Endothelial cell of hepatic sinusoid (primary cell): ENCODE measurements around the gene IGF2BP2.
"Not testable (repeated sequence)": the region's sequence is repeated elsewhere in the genome, so short reads cannot be mapped to it uniquely, and the experiment has no call there.

Experiments used
- in situ Hi-C: cut with HindIII; loops from 2 replicates; pipeline ENCODE4 v1.10.0; 2017; ENCODE audit warnings: low sequenced_read_pairs

Gene IGF2BP2

DNA sequence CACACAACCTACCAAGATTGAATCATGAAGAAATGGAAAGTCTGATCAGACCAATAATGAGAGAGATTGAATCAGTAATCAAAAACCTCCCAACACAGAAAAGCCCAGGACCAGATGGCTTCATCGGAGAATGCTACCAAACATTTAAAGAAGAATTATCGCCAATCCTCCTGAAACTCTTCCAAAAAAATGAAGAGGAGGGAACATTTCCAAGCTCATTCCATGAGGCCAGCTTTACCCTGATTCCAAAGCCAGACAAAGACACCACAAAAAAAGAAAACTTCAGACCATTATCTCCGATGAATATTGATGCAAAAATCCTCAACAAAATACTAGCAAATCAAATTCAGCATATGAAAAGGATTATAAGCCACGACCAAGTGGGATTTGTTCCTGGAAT is 144.6 kb downstream of the IGF2BP2 start:
- in situ Hi-C loops, result no loop called here

DNA sequence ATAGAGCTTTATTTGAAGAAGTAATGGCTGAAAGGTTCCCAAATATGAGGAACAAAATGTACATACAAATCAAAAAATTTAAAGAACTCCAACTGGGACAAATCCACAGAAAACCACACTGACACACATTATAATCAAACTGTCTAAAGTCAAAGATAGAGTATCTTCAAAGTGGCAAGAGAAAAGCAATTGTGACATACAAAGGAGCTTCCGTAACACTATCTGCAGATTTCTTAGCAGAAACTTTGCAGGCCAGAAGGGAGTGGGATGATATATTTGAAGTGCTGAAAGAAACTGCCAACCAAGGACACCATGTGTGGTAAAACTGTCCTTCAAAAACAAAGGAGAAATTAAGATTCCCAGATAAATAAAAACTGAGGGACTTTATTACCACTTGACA is 146.8 kb downstream of the IGF2BP2 start:
- in situ Hi-C loops, result no loop called here

DNA sequence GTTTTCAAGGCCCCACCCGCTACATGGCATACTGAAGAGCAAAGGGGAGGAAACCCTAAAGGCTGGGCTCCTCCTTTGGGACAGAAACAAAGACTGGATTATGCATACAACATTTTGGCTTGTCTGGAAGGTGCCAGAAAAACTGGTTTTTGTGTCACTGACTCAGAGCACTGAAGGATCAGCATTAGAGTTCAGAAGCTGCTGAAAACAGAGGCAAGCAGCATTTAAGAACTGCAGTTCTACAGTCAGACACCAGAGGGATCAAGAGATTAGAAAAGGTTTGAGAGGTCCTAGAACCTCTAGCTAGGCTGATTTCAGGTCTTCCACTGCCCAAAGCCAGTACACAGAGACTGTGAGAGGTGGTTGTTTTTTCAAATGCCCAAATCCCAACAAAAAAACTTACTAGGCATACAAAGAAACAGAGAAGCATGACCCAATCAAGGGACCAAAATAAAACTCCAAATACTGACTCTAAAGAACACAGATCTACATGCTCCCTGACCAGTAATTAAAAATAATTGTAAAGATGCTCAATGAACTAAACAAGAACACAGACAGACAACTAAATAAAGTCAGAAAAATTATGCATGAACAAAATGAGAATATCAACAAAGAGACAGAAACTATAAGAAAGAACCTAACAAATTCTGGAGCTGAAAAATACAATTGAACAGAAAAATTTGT is 147.6 kb downstream of the IGF2BP2 start:
- in situ Hi-C loops, result no loop called here

DNA sequence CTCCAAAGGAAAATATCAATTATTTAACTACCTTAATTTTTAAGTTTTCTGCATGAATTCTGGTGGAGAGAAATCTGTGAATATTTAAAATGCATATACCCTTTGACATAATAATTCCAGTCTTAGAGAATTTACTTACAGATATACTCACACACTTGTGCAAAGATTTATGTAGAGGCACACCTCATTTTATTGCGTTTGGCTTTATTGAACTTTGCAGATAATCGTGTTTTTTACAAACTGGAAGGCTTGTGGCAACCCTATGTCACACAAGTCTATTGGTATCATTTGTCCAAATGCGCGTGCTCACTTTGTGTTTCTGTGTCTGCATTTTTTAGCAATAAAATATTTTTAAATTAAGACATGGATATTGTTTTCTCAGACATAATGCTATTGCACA is 157.3 kb downstream of the IGF2BP2 start:
- in situ Hi-C loops, result no loop called here

DNA sequence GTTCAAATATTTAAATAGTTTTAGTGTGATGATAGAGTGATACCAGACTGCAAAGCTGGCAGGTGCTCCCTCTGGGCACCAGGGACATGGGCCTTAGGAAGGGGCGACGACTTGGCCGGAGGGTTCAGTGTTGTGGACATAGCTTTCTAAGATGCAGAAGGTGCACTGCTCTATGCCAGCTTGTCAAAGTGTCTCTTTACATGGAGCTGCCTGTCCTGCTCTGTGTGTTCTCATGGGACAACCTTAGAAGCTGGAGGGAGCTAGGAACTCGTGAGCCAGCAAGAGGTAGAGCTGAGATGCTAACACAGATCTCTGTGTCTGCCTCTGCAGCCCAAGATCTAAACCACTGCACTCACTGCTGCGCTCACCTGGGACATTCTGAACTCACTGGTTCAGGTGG is 160.9 kb downstream of the IGF2BP2 start:
- in situ Hi-C loops, result no loop called here

DNA sequence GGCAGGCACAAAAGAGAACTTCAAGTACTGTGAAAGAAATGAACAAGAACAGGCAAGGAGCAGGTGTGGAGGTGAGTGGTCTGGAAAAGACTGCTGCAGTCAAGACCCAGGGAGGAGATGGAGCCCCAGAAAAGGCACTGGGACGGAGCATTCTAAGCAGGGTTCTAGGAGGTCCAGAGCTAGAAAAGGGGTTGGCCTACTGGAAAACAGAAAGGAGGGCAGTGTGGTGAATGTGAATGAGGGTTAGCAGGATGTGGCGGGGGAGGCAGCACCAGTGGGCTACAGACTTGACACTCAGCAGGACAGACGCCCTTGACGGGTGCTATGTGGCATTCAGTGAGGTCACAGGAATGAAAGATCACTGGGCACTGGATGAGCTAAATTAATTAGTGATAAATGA is 163.1 kb downstream of the IGF2BP2 start:
- in situ Hi-C loops, result no loop called here

DNA sequence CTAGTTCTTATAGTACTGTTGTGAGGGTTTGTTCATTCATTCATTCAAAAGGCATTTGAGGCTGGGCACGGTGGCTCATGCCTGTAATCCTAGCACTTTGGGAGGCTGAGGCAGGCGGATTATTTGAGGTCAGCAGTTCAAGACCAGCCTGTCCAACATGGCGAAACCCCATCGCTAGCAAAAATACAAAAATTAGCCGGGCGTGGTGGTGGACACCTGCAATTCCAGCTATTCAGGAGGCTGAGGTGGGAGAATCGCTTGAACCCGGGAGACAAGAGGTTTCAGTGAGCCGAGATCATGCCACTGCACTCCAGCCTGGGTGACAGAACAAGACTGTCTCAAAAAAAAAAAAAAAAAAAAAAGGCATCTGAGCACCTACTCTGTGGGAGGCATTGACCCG is 163.5 kb downstream of the IGF2BP2 start:
- in situ Hi-C loops, result not testable (repeated sequence)

DNA sequence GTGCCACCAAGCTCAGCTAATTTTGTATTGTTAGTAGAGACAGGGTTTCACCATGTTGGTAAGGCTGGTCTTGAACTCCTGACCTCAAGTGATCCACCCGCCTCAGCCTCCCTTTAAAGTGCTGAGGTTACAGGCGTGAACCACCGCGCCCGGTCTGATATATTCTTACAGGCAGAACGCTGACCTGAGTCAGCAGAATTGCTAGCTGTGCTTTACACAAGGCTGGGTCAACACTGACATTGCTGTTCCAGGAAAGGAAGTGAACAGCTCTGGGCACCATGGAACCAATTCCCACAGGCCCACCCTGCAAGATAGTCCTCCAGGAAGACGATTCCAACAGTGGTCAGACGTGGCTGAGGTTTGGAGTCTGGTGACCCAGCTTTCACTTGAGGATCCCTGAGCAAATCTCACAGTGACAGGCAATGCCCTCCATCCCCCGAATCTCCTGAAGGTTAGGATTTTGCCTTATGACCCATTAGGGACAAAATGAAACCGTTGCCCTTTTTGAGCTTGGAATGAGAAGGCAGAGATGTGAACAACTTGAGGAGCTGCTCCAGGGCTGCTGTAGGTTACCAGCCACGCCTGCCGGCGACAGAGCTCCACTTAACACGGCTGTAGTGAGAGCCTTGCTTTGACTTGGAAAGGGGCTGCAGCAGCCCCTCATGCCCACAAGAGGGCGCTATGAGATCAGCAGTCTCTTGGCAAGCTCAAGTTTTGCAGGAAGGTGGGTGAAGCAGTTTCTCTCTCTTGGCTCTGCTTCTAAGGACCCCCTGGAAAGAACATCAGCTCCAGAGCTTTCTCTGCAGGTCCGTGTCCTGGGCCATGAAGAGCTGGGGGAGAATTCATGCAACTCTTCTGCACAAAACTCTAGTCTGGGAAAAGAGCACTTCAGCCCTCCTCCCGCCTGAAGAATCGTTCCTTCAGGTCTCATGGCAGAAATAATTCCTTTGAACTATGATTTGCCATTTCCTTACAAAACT is 164.6 kb downstream of the IGF2BP2 start:
- in situ Hi-C loops, result no loop called here

DNA sequence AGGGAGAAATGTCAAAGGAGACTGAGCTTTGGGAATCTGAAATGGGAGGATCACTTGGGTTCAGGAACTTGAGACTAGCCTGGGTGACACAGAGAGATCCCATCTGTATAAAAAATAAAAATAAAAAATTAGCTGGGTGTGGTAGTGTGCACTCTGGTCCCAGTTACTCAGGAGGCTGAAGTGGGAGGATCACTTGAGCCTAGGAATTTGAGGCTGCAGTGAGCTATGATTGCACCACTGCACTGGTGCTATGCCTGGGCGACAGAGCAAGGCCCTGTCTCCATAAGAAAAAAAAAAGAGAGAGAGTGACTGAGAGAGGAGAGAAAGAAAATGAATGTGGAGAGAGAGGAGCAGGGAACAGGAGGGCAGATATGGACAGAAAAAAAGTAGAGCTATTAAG is 165.9 kb downstream of the IGF2BP2 start:
- in situ Hi-C loops, result no loop called here

DNA sequence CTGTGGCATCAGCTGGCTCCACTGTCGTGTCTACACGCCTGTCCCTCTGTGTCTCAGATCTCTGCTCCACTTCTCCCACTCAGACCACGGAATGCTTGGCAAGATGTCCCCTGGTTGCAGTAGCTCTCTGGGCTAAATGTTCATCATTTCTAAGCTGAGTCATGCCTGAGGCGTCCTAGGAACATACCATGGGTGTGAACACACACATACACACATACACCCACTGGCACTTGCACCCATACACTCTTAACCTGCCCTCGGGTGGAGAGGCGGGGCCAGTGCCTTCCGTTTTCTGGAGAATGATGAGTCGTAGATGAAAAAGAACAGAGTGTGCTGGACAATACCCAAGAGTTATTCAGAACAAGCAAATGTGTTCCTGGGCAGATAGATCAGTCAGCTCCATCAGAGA is 166.3 kb downstream of the IGF2BP2 start:
- in situ Hi-C loops, result no loop called here

DNA sequence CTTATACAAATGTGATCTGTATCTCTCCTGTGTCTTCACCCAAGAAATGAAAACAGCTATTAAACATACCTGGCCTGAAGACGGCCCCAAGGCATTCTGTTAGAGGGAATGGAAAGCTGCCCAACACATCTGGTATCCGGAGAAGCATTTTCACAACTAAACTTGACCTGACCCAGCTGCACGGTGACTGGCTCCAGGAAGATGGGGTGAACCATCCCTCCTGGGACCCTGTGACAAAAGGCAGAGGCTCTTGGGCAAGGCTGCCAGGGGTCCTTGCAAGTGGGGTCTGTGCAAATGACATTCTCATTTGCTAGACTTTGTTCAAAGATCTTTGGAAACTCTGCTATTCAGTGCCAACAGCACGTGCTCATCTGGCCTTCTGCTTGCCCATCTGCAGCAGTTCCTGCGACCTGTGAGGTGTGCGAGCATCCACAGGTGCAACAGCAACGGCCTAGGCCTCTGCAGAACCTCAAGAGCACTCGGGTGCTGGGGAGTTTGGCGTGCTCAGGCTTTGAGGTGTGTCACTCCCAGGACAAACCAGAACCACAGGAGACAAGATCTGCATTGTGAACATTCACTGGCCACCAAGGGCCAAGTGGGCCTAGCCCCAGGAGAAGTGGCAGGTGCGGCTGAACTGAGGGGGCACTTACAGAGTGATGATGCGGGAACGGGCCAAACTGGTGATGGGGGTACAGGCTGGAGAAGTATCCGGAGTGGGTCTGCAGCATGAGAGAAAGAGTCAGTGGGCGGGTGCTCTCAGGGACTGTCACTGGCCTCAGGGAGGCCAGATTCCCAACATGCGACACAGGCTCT is 166.9 kb downstream of the IGF2BP2 start:
- in situ Hi-C loops, result no loop called here

DNA sequence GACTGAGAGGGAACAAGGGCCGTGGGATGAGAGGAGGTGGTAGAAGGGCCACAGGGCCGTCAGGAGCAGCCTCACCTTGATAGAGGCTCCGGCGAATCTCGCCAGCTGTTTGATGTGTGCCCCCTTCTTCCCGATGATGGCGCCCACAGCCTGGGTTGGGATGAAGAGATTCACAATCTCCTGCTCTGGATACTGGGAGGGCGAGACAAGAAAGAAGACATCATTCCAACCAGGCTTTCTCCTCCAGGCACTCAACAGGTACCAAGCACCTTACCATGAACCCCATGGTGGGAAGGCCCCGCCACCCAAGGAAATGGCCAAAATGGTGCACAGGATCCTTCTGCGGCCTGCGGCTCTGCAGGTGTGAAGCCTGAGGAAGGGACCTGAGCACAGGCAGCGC is 167.6 kb downstream of the IGF2BP2 start:
- in situ Hi-C loops, result no loop called here

DNA sequence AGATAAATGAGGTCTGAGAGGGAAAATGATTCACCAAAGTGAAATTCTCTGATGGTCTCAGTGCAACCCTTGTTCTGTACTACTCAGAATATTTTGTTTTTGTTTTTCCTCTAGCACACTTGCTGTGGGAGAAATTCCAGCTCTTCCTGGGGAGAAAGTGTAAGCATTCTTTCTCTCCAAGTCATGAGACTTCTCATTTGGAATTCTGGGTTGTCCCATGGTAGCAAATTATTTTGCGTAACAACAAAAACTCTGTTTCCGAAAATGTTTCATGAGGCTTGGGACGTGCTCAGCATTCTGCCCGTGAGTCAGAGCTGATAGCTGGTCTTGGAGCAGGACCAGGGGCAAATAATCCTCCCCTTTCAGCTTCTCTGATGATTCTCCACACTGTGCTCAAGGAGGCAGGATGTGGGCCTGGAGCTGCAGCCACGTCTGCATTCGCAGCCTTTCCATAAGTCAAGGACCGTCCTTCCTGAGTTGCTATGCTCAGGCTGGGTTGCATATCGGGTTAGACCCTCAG is 168.5 kb downstream of the IGF2BP2 start:
- in situ Hi-C loops, result no loop called here

DNA sequence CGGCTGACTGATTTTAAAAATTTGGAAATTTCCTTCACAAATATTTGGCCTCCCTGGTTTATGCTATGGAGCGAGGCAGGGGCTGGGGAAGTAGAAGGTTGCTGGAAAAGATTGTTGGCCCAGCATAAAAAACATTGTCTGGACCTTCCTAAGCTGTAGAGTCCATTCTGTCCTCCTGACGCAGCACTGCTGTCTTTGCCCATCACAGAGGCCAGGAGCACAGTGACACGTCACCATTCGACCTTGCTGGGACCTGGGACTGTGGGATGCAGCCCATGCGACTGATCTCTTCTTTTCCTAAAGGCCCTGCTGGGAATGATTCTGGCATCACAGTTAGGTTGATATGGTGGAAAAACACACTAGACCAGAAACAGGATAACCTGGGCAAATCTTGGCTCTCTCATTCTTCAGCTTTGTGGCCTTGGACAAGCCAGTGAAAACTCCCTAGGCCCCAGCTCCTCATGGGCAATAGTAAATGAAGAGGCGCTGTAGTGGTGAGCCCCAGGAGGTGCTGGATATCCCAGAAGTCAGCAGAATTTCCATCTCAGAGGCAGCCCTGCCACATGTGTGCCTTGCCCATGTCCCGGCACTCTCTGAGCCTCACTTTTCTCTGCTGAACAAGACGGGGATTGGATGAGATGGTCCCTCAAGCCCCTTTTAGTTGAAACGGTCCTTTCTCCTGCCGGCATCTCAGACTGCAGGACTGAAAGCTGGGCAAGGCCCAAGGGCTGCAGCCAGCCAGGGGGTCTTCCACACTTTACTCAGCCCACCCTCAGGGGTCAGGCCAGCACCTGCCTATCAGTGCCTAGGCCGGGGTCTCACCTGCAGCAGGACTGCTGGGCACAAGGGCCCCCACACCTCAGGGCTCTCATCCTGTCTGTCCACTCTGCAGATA is 169.2 kb downstream of the IGF2BP2 start:
- in situ Hi-C loops, result no loop called here

DNA sequence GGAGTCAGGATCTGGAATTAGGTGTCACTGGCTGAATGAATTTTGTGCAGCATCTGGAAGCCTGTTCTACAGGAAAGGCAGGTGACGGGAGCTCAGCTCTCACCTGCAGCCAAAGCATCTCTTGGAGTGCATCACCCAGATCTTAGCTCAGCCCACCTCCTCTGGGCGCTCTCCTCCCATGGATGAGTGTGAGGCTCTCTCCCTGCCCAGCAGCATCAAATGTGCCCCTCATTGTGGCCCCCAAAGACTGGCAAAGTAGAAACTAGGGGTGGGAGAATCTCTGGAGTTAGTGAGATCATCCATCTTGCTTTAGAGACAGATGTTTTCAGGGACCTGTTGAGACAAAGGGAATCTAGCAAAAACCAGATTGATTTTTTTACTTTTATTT is 170.1 kb downstream of the IGF2BP2 start:
- in situ Hi-C loops, result no loop called here

DNA sequence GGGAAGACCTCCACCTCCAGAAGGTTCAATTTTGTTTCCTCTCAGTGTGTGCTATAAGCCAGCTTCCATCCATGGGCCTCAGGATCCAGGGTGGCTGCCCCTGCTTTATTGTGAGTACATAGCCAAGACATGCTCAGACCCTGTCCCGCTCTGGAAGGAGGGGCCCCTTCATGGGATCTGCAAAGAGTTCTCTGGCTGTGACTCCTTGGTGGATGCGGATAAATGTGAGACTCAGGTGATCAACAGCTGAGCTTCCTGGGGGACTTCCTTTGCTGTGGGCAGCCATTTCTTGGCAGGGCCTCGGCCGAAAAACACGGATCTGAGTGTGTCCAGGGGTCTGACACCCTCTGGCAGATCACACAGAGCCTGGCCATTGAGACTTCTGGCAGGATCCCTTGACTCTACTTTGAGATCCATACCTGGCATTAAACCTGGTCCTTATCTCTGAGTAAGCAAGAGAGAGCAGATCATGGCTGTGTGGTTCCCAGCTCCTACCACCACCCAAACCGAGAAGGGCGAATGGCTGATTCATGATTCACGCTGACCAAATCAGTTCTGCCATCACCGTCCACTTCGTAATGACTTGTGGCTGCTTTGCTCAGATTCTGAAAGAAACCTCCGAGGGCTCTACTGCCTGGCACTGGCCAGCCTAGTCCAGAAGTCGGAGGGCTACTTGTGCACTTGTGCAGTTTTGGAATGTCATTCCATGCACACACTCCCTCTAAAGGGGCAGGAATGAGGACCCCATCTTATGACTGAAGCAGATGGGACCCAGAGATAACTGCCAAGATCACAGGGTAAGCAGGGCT is 170.7 kb downstream of the IGF2BP2 start:
- in situ Hi-C loops, result no loop called here

DNA sequence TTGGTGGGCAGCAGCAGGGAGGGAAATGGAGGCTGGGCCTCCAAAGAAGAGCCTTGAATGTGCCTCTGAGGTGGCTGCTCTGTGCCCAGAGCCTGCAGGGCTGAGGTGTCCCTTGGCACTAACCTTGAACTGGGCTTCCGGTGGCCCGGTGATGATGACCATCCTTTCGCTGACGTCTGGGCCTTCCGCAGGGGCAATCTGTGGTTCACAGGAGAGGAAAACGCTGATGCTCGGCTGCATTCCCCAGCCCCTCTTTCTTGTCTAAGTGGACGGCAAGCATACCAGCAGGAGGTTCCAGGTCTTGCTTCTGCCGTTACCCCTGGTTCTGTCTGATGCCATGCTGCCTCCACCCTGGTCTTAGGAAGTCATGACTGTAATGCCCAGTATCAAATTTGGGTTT is 172.9 kb downstream of the IGF2BP2 start:
- in situ Hi-C loops, result no loop called here

DNA sequence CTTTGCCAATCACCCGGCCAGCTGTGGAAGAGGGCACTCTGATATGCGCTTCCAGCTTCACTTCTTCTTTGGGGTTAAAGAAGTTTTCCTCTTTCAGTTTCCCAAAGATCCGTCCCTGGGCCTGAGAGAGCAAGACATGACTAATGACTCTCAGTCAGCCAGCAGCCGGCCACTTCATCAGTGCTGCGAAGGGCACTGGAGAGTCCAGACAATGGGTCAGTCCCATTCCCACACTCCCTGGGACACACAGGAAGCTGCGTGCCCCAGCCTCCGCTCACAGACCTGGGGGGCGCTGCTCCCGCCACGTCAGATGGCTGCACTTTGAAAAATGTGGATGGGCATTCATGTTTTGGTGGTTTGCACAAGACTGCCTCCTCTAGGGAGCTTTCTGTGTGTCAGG is 175.4 kb downstream of the IGF2BP2 start:
- in situ Hi-C loops, result no loop called here

DNA sequence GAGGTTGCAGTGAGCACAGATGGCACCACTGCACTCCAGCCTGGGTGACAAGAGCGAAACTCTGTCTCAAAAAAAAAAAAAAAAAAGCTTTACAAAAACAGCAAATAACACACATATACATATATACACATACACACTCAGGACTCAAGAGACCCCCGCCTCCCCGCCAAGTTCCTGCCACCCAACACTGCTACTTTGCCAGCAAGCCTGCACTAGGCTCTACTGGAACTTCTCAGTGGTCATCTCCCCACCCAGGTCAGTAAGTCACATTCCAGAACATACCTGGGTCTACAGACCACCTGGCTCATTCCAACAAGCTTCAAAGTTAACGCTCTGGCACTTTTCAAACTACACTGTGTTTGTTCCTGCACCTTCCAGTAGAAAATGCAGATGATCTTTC is 176.4 kb downstream of the IGF2BP2 start:
- in situ Hi-C loops, result no loop called here

DNA sequence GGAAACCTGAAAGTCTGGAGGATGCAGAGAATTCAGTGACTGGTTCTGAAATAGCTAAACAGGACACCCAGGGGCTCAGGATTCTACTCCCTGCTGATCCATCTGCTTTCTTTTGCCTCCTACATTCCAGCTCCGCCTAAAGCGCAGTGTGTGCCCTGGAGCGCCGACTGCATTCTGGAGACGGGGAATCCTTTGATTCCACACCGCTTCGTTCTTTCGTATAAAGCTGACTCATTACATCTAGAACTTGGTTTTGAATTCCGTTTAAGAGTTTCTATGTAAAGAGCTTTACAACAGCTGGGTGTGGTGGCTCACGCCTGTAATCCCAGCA is 177.0 kb downstream of the IGF2BP2 start:
- in situ Hi-C loops, result no loop called here
